Left ventricle myocardium inferior (tissue), 1 donor: ENCODE measurements around the gene VIPR2. TPM values are rescaled to one million over a fixed set of nuclear protein-coding genes. Genes with fewer than 3 reads are reported as not detected.

Experiments used
- DNase-seq: peaks from one replicate; pipeline ENCODE4 v3.0.0-alpha.2; 2020
- H3K27ac ChIP-seq: fragments of 200-600 bp; replicated peaks from 2 replicates; pipeline ENCODE4 v1.8.0; 2021
- H3K27me3 ChIP-seq: fragments of 200-600 bp; 2 replicates; pipeline ENCODE4 v1.8.0; 2021; ENCODE audit warnings: low read depth
- H3K36me3 ChIP-seq: fragments of 200-600 bp; 2 replicates; pipeline ENCODE4 v1.8.0; 2021
- H3K4me1 ChIP-seq: fragments of 200-600 bp; 2 replicates; pipeline ENCODE4 v1.8.0; 2021
- H3K4me3 ChIP-seq: fragments of 200-600 bp; 2 replicates; pipeline ENCODE4 v1.8.0; 2021; ENCODE audit warnings: mild to moderate bottlenecking, moderate library complexity
- H3K9me3 ChIP-seq: fragments of 200-600 bp; replicated peaks from 2 replicates; pipeline ENCODE4 v1.8.0; 2021
- intact Hi-C: fragments of 100-400 bp; cut with micrococcal nuclease; formaldehyde crosslinking; loops from one replicate; pipeline ENCODE4 v1.11.0; 2022
- long read RNA-seq: library from polyadenylated mRNA; unstranded; transcript quantifications from one replicate; pipeline ENCODE4 v2.0.0, GENCODE V29; 2021
- total RNA-seq: library from RNA; stranded (reverse); fragmentation: NEBNext Ultra II Directional; extraction: Animal tissue kit (Norgen Biotek cat#: 25700); gene quantifications from one replicate; pipeline ENCODE4 v1.2.1, GENCODE V29; 2021
- TF ChIP-seq, protein P1 (sequence below): fragments of 200-600 bp; IDR thresholded peaks from 2 replicates; pipeline ENCODE4 v1.8.0; 2021; ENCODE audit warnings: antibody characterized with exemption, mild to moderate bottlenecking, borderline replicate concordance
- donor health status: DM: no; HTN: yes; CAD: no; lungs with severe emphysema.

Gene VIPR2
- total RNA-seq: 17.5 TPM
- long read RNA-seq, transcript VIPR2-201 (13 exons, 3,944 nt): major isoform, 19 of 58 reads
- long read RNA-seq, transcript VIPR2-203 (13 exons, 1,926 nt): minor isoform, 7 of 58 reads
- long read RNA-seq, partial matches to known transcripts: 3 of 58 reads
- long read RNA-seq, other reads (novel, unspliced or antisense): 29 of 58 reads

DNA sequence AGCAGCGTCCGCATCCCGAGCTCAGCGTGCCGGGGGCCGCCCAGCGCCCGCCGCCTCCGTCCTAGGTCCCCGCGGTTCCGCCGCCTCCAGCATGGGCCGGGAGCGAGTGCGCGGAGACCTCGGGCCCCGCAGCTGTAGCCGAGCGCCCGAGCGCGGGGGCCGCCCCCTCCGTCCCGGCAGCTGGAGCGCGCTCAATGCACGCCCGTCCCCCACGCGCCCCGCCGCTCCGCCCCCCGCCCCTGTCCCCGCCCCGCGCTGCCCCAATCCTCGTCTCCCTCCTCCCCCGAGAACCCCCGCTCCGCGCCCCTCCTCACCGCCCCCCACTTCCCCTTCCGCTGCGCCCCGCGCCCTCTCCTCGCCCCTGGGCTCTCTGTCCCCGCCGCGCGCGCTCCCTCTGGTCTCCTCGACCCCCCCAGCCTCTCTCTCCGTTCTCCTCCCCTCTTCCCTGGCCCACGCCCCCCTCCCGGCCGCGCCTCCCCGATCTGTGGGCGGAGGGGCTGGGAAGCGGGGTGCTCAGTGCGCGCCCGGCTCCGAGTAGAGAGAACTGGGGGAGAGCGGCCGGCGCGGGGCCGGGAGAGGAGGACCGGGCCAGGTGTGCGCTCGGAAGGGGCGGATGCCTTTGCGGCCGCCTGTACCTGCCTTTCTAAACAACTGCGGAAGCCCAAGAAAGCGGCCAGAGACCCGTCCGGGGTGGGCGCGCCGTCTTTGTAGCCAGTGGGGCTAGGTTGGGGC lies at the start of gene VIPR2:
TSS of gene VIPR2 (minus strand) at position 110 of the 732 bp plus-strand sequence. CDS start at position 14, 96 bp downstream.
- Histone ChIP-seq H3K9me3 (no peaks in the 10 kb centered on the region), H3K36me3 (peaks cover 7% of the 10 kb centered on the region), H3K27me3 (peaks cover 32% of the 10 kb centered on the region), H3K27ac (peak within 1 kb of the TSS; percentile 67), H3K4me1 (peaks cover 51% of the 10 kb centered on the region), H3K4me3 (peak within 1 kb of the TSS; percentile 85)
- intact Hi-C loops: no loop called here
- TF ChIP-seq, protein P1, sequence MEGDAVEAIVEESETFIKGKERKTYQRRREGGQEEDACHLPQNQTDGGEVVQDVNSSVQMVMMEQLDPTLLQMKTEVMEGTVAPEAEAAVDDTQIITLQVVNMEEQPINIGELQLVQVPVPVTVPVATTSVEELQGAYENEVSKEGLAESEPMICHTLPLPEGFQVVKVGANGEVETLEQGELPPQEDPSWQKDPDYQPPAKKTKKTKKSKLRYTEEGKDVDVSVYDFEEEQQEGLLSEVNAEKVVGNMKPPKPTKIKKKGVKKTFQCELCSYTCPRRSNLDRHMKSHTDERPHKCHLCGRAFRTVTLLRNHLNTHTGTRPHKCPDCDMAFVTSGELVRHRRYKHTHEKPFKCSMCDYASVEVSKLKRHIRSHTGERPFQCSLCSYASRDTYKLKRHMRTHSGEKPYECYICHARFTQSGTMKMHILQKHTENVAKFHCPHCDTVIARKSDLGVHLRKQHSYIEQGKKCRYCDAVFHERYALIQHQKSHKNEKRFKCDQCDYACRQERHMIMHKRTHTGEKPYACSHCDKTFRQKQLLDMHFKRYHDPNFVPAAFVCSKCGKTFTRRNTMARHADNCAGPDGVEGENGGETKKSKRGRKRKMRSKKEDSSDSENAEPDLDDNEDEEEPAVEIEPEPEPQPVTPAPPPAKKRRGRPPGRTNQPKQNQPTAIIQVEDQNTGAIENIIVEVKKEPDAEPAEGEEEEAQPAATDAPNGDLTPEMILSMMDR: no peak
- peak; percentile 50 for DNase-seq

- Histone ChIP-seq H3K27ac (no peak overlapping the region), H3K4me1 (peaks cover 13% of the 10 kb centered on the region), H3K9me3 (no peaks in the 10 kb centered on the region), H3K4me3 (no peak overlapping the region), H3K27me3 (peaks cover 25% of the 10 kb centered on the region), H3K36me3 (no peaks in the 10 kb centered on the region)
- TF ChIP-seq, protein P1: no peak
- no peak for DNase-seq
- intact Hi-C loops: no loop called here
Observed at GRCh38 chr7:159193543-159194090, 49.0 kb upstream of the VIPR2 start.

- Histone ChIP-seq H3K4me3 (no peak overlapping the region), H3K27ac (no peak overlapping the region), H3K36me3 (no peaks in the 10 kb centered on the region), H3K27me3 (peaks cover 25% of the 10 kb centered on the region), H3K4me1 (peaks cover 13% of the 10 kb centered on the region), H3K9me3 (peaks cover 7% of the 10 kb centered on the region)
- DNase-seq: no peak
- intact Hi-C loops: no loop called here
- TF ChIP-seq, protein P1: no peak
Observed at GRCh38 chr7:159192725-159193453, 48.2 kb upstream of the VIPR2 start.

DNA sequence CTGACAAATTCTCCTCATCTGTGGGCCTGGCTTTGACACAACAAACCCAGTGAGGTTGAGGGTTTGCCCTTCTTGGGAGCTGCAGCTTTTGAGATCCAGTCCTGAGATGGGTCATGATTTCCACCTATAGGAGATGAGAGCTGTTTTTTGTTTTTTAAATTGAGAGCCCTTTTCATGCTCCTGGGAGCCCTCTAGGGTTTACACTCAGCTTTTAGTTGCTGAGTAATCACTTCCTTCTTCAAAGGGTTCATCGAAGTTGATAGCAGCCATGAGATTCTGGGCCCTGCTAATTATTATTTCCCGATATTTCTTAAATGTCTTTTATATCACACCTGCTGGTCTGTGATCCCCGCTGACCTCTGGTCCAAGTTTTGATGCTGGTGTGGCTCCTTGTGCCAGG lies 47.3 kb upstream of the VIPR2 start:
- DNase-seq: no peak
- H3K36me3 ChIP-seq: no peaks in the 10 kb centered on the region
- no peak overlapping the region for H3K4me3 ChIP-seq
- H3K4me1 ChIP-seq: peaks cover 5% of the 10 kb centered on the region
- peaks cover 16% of the 10 kb centered on the region for H3K9me3 ChIP-seq
- no peak overlapping the region for H3K27ac ChIP-seq
- TF ChIP-seq, protein P1: no peak
- peaks cover 25% of the 10 kb centered on the region for H3K27me3 ChIP-seq
- intact Hi-C loops: no loop called here

DNA sequence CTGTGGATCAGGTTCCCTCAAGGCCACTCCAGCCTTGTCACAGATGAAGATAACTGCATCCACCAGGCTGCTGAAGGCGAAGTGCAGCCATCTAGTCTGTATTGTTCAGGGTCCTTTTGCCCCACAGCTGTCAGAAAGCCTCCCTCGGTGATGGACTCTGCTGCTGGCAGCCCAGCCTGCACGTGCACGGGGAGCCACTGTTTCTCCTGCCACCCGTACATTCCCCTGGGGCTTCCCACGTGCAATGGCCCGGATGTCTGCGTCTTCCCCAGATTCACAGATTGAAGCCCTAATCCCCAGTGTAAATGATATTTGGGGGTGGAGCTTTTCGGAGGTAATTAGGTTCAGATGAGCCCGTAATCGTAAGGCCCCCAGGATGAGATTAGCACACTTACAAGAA lies 46.6 kb upstream of the VIPR2 start:
- intact Hi-C loops: no loop called here

More for the DNA sequence above, 46.6 kb upstream of the VIPR2 start:
- no peaks in the 10 kb centered on the region for H3K4me1 ChIP-seq
- H3K4me3 ChIP-seq: no peak overlapping the region
- H3K27me3 ChIP-seq: peaks cover 25% of the 10 kb centered on the region
- no peak overlapping the region for H3K27ac ChIP-seq
- no peak for DNase-seq
- no peaks in the 10 kb centered on the region for H3K36me3 ChIP-seq
- peaks cover 17% of the 10 kb centered on the region for H3K9me3 ChIP-seq
- TF ChIP-seq, protein P1: no peak
